Adrenal gland (tissue), 5 donors: ENCODE results near the gene RNF182.

Experiments used
- POLR2A ChIP-seq, 2 donors: fragments of 450-650 bp; IDR thresholded peaks; one replicate each; pipeline ENCODE4 v1.6.1; 2017; ENCODE audit warnings: antibody characterized with exemption in 2 of 2, mild to moderate bottlenecking in 2 of 2, moderate library complexity in 1 of 2
- TF ChIP-seq, protein P1 (sequence below), 6 experiments: fragments of 450-650 bp in 4 of 6; fragments of 200-600 bp in 2 of 6; sonication (generic) in 1 of 6; IDR thresholded peaks; 1 replicate in 5 of 6; 2 replicates in 1 of 6; pipeline versions ENCODE4 v1.5.1 to v1.8.0; 2016 to 2021; ENCODE audit warnings: antibody characterized with exemption in 6 of 6, mild to moderate bottlenecking in 2 of 6, moderate library complexity in 1 of 6
- donor health status: DM: no; HTN: no; CAD: no.

DNA sequence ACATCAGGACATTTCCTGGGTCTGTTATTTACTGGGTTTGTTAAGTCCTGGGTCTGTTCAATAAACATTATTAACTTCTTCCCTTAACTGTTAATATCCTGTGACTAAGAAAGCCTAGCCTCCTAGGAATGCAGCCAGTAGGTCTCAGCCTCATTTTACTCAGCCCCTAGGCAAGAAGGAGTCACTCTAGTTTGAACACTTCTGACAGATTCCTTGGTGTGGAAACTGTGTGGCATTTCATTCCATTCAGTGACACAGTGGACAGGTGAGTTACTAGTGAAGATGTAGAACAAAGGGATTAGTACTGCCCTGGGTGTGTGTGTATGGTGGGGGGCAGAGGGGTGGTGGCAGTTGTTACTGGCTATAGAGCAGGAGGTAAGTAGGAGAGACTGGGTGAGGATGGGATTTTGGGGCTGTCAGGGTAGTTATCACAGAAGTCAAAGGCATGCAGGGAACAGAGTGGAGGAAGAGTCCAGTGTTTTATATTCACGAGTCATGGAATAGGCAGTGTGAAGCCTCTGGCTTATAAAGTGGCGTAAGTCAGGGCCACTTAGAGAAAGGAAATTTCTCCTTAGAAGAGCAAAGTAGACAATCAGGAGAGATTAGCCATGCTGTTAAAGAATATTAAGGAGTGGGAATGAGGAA is 28.4 kb downstream of the RNF182 start:
- no peak for TF ChIP-seq POLR2A (IDR thresholded peaks at IDR 0.05)
- TF ChIP-seq, protein P1, sequence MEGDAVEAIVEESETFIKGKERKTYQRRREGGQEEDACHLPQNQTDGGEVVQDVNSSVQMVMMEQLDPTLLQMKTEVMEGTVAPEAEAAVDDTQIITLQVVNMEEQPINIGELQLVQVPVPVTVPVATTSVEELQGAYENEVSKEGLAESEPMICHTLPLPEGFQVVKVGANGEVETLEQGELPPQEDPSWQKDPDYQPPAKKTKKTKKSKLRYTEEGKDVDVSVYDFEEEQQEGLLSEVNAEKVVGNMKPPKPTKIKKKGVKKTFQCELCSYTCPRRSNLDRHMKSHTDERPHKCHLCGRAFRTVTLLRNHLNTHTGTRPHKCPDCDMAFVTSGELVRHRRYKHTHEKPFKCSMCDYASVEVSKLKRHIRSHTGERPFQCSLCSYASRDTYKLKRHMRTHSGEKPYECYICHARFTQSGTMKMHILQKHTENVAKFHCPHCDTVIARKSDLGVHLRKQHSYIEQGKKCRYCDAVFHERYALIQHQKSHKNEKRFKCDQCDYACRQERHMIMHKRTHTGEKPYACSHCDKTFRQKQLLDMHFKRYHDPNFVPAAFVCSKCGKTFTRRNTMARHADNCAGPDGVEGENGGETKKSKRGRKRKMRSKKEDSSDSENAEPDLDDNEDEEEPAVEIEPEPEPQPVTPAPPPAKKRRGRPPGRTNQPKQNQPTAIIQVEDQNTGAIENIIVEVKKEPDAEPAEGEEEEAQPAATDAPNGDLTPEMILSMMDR (IDR thresholded peaks at IDR 0.05): no peak
